Endodermal cell (in vitro differentiated cells): ENCODE data around the gene P2RX1. TPM values are rescaled to one million over a fixed set of nuclear protein-coding genes. Genes with fewer than 3 reads are reported as not detected.

Experiments used
- DNase-seq: peaks from one replicate; pipeline ENCODE4 v3.0.0-alpha.2; 2017
- H3K27ac ChIP-seq: 2 replicates; pipeline ENCODE4 v1.5.1; 2013; ENCODE audit warnings: mild to moderate bottlenecking, low read depth, low read length, moderate library complexity
- H3K27me3 ChIP-seq: 2 replicates; pipeline ENCODE4 v1.6.1; 2013; ENCODE audit warnings: mild to moderate bottlenecking, low read length, moderate library complexity; ENCODE audit not compliant: insufficient read depth, control insufficient read depth, poor library complexity, severe bottlenecking
- H3K36me3 ChIP-seq: 2 replicates; pipeline ENCODE4 v1.7.0; 2013; ENCODE audit warnings: mild to moderate bottlenecking, low read length, moderate library complexity; ENCODE audit not compliant: control insufficient read depth, insufficient read depth
- H3K4me1 ChIP-seq: one replicate; pipeline ENCODE4 v1.7.0; 2013; ENCODE audit warnings: low read length; ENCODE audit not compliant: control insufficient read depth, insufficient read depth
- H3K4me3 ChIP-seq: 2 replicates; pipeline ENCODE4 v1.5.1; 2013; ENCODE audit warnings: mild to moderate bottlenecking, low read length, moderate library complexity
- H3K9ac ChIP-seq: 2 replicates; pipeline ENCODE4 v1.6.1; 2013; ENCODE audit warnings: mild to moderate bottlenecking, low read length, moderate library complexity; ENCODE audit not compliant: poor library complexity, severe bottlenecking; ENCODE audit errors: extremely low read depth
- H3K9me3 ChIP-seq: 2 replicates; pipeline ENCODE4 v1.6.1; 2013; ENCODE audit warnings: mild to moderate bottlenecking, low read length, moderate library complexity; ENCODE audit not compliant: control insufficient read depth
- H3K27ac Mint-ChIP-seq: 2 replicates; pipeline ENCODE4 v1.8.0; 2020; ENCODE audit warnings: mixed read lengths
- H3K27me3 Mint-ChIP-seq: 2 replicates; pipeline ENCODE4 v1.8.0; 2021; ENCODE audit warnings: mild to moderate bottlenecking, mixed read lengths; ENCODE audit not compliant: insufficient read depth
- H3K36me3 Mint-ChIP-seq: 2 replicates; pipeline ENCODE4 v1.8.0; 2020; ENCODE audit warnings: low read depth, mixed read lengths
- H3K4me1 Mint-ChIP-seq: 2 replicates; pipeline ENCODE4 v1.8.0; 2020; ENCODE audit warnings: mixed read lengths
- H3K4me3 Mint-ChIP-seq: 2 replicates; pipeline ENCODE4 v1.8.0; 2020; ENCODE audit warnings: mild to moderate bottlenecking, moderate library complexity, mixed read lengths
- H3K9me3 Mint-ChIP-seq: 2 replicates; pipeline ENCODE4 v1.8.0; 2020; ENCODE audit warnings: mild to moderate bottlenecking, mixed read lengths
- WGBS, 2 experiments: methylation state at CpG; one replicate each; pipeline versions ENCODE4 v1.1.5 to v1.1.7; 2013; ENCODE audit warnings: missing lambda C conversion rate in 2 of 2, mixed read lengths in 1 of 2; ENCODE audit not compliant: insufficient coverage in 1 of 2, insufficient read length in 1 of 2; 5-methylcytosine and 5-hydroxymethylcytosine counted together
- total RNA-seq, 2 donors: library from RNA; stranded (reverse); fragmentation: NEBNext Ultra II Directional in 1 of 2; extraction: Animal tissue kit (Norgen Biotek cat#: 25700) in 1 of 2; gene quantifications; 2 replicates in 1 of 2; 3 replicates in 1 of 2; pipeline ENCODE4 v1.2.1, GENCODE V29; 2021
- TF ChIP-seq, protein P1 (sequence below): fragments of 200-600 bp; sonication (generic); conservative IDR thresholded peaks from 2 replicates; pipeline ENCODE4 v1.5.0; 2021; ENCODE audit warnings: antibody characterized with exemption, mild to moderate bottlenecking

Gene P2RX1
- total RNA-seq, 2 donors from 2014 or later, result not detected

DNA sequence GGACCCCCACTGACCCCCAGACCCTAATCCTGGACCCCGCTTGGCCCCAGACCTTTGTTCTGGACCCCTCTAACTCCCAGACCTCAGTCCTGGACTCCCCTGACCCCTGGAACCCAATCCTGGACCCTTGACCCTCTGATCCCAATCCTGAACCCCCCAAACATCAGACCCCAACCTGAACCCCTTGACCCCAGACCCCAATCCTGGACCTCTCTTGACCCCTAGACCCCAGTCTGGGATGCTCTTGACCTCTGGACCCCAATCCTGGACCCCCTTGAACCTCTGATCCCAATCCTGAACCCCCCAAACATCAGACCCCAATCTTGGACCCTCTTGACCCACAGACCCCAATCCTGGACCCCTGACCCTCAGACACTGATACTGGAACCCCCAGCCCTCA, 13.5 kb upstream of the P2RX1 start:
- no peak overlapping the region for H3K27ac ChIP-seq
- no peaks in the 10 kb centered on the region for H3K4me1 ChIP-seq
- TF ChIP-seq, protein P1, sequence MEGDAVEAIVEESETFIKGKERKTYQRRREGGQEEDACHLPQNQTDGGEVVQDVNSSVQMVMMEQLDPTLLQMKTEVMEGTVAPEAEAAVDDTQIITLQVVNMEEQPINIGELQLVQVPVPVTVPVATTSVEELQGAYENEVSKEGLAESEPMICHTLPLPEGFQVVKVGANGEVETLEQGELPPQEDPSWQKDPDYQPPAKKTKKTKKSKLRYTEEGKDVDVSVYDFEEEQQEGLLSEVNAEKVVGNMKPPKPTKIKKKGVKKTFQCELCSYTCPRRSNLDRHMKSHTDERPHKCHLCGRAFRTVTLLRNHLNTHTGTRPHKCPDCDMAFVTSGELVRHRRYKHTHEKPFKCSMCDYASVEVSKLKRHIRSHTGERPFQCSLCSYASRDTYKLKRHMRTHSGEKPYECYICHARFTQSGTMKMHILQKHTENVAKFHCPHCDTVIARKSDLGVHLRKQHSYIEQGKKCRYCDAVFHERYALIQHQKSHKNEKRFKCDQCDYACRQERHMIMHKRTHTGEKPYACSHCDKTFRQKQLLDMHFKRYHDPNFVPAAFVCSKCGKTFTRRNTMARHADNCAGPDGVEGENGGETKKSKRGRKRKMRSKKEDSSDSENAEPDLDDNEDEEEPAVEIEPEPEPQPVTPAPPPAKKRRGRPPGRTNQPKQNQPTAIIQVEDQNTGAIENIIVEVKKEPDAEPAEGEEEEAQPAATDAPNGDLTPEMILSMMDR, result no peak
- no peaks in the 10 kb centered on the region for H3K9me3 ChIP-seq
- DNase-seq, result no peak
- H3K9ac ChIP-seq, result no peak overlapping the region
- Mint-ChIP-seq H3K4me1 (peaks cover 6% of the 10 kb centered on the region), H3K4me3 (no peak overlapping the region), H3K27me3 (no peaks in the 10 kb centered on the region), H3K36me3 (no peaks in the 10 kb centered on the region), H3K9me3 (no peaks in the 10 kb centered on the region), H3K27ac (no peak overlapping the region)
- H3K4me3 ChIP-seq, result no peak overlapping the region
- H3K36me3 ChIP-seq, result no peaks in the 10 kb centered on the region
- WGBS, 2 experiments, result 100% methylated on average over 1 of the region's 1 CpG
- H3K27me3 ChIP-seq, result no peaks in the 10 kb centered on the region

DNA sequence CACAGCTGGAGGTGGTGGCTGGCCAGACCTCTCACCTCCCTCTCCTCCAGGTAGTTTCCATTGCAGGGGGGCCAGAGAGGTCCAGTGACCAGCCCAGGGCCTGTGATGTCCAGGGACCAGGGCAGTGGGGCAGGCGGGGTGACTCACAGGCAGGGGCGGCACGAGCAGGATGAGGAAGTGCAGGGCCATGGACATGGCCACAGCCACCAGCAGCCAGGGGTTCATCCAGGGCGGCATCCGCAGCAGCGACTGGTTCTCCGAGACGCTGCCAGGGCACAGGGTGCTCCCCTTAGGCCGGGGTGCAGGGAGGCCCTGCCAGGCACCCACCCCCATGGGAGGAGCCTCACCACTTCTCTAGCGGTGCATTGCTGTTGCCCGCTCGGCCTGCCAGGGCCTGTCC, 12.9 kb upstream of the P2RX1 start:
- Mint-ChIP-seq H3K27ac (no peak overlapping the region), H3K9me3 (no peaks in the 10 kb centered on the region), H3K4me1 (peaks cover 6% of the 10 kb centered on the region), H3K27me3 (no peaks in the 10 kb centered on the region), H3K36me3 (no peaks in the 10 kb centered on the region), H3K4me3 (no peak overlapping the region)
- H3K9me3 ChIP-seq, result no peaks in the 10 kb centered on the region
- no peaks in the 10 kb centered on the region for H3K4me1 ChIP-seq
- H3K27ac ChIP-seq, result no peak overlapping the region
- H3K27me3 ChIP-seq, result no peaks in the 10 kb centered on the region
- 91 to 92% methylated on average over 9 to 12 of the region's 12 CpGs for WGBS, 2 experiments
- TF ChIP-seq, protein P1, result no peak
- no peak for DNase-seq
- no peak overlapping the region for H3K4me3 ChIP-seq
- no peaks in the 10 kb centered on the region for H3K36me3 ChIP-seq
- no peak overlapping the region for H3K9ac ChIP-seq

DNA sequence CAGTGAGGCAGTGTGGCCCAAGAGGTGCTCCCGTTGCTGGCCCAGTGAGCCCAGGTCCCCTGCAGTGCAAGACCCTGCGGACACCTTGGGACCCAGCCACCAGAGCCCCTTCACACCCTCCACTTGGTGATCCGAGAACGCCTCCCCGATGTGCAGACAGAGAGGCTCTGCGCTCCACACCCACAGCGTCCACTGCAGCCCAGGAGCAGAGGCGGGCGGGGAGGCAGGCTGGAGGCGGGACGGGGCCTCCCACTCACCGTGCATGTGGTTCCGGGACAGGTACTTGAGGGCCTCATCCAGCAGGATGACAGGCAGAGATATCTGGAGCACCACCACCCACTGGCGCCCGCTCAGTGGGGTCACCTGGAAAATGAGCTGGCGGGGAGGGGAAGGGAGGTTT, 12.1 kb upstream of the P2RX1 start:
- Histone ChIP-seq H3K9ac (no peak overlapping the region), H3K4me3 (no peak overlapping the region), H3K4me1 (no peaks in the 10 kb centered on the region), H3K27me3 (no peaks in the 10 kb centered on the region), H3K27ac (no peak overlapping the region), H3K36me3 (no peaks in the 10 kb centered on the region), H3K9me3 (no peaks in the 10 kb centered on the region)
- 92 to 95% methylated on average over 2 to 16 of the region's 16 CpGs for WGBS, 2 experiments
- H3K36me3 Mint-ChIP-seq, result no peaks in the 10 kb centered on the region
- H3K9me3 Mint-ChIP-seq, result no peaks in the 10 kb centered on the region
- H3K27ac Mint-ChIP-seq, result no peak overlapping the region
- TF ChIP-seq, protein P1, result no peak
- no peak overlapping the region for H3K4me3 Mint-ChIP-seq
- no peak for DNase-seq
- peaks cover 6% of the 10 kb centered on the region for H3K4me1 Mint-ChIP-seq
- no peaks in the 10 kb centered on the region for H3K27me3 Mint-ChIP-seq
